K562 (cell line): ENCODE measurements around the gene PTPN18. TPM values are rescaled to one million over a fixed set of nuclear protein-coding genes. Genes with fewer than 3 reads are reported as not detected.

Source experiments
- BDP1 ChIP-seq: IDR thresholded peaks from 3 replicates; pipeline ENCODE4 v1.6.1; 2011; ENCODE audit not compliant: insufficient read length, insufficient read depth
- CBFA2T2 ChIP-seq: fragments of 450-650 bp; conservative IDR thresholded peaks from 2 replicates; pipeline ENCODE4 v1.6.1; 2017; ENCODE audit warnings: mild to moderate bottlenecking
- CBX8 ChIP-seq: fragments of 200-600 bp; sonication (generic); IDR thresholded peaks from 2 replicates; pipeline ENCODE4 v1.6.1; 2012; ENCODE audit warnings: borderline replicate concordance, mixed run types, low read depth, mild to moderate bottlenecking, moderate library complexity, mixed read lengths, low read length, control low read depth, inconsistent platforms; ENCODE audit not compliant: poor library complexity, severe bottlenecking; ENCODE audit errors: extremely low read depth
- CHCHD3 ChIP-seq: fragments of 250-450 bp; sonication (Bioruptor Pico); IDR thresholded peaks from 2 replicates; pipeline ENCODE4 v2.1.2; 2022; ENCODE audit warnings: mild to moderate bottlenecking
- CREBBP ChIP-seq: IDR thresholded peaks from one replicate; pipeline ENCODE4 v1.6.1; 2012; ENCODE audit warnings: low read depth, mild to moderate bottlenecking, control low read depth, inconsistent platforms, low read length
- GMEB1 ChIP-seq: fragments of 250-450 bp; sonication (Bioruptor Pico); IDR thresholded peaks from 2 replicates; pipeline ENCODE4 v1.4.0; 2020; ENCODE audit warnings: mild to moderate bottlenecking
- KLF16 ChIP-seq: IDR thresholded peaks from 2 replicates; pipeline ENCODE4 v1.6.1; 2016; ENCODE audit warnings: antibody characterized with exemption
- MAFF ChIP-seq: IDR thresholded peaks from 2 replicates; pipeline ENCODE4 v1.6.1; 2012; ENCODE audit warnings: low read length, improper control_type of control experiment
- NCOA4 ChIP-seq: fragments of 450-650 bp; IDR thresholded peaks from 2 replicates; pipeline ENCODE4 v1.6.1; 2018; ENCODE audit warnings: mild to moderate bottlenecking; ENCODE audit not compliant: partially characterized antibody
- NEUROD1 ChIP-seq: fragments of 150-350 bp; IDR thresholded peaks from 2 replicates; pipeline ENCODE4 v1.6.1; 2014; ENCODE audit warnings: borderline replicate concordance, low read length, low read depth; ENCODE audit not compliant: partially characterized antibody
- NR2C1 ChIP-seq, 2 experiments: fragments of 450-650 bp; IDR thresholded peaks; 2 replicates each; pipeline ENCODE4 v1.6.1; 2017; ENCODE audit warnings: mild to moderate bottlenecking in 2 of 2, antibody characterized with exemption in 1 of 2, inconsistent platforms in 1 of 2, missing compliant biosample characterization in 1 of 2, missing genetic modification characterization in 1 of 2
- RBM17 ChIP-seq: fragments of 200-400 bp; formaldehyde crosslinking; IDR thresholded peaks from 2 replicates; pipeline ENCODE4 v1.6.1; 2017; ENCODE audit warnings: low read depth, mild to moderate bottlenecking, low read length, borderline replicate concordance
- RFX5 ChIP-seq: IDR thresholded peaks from 2 replicates; pipeline ENCODE4 v1.6.1; 2011; ENCODE audit warnings: low read depth, mild to moderate bottlenecking, improper control_type of control experiment, low read length
- SREBF1 ChIP-seq: fragments of 150-350 bp; IDR thresholded peaks from 2 replicates; pipeline ENCODE4 v1.6.1; 2014; ENCODE audit warnings: antibody characterized with exemption, low read depth, low read length, borderline replicate concordance
- TSC22D4 ChIP-seq: fragments of 450-650 bp; IDR thresholded peaks from 2 replicates; pipeline ENCODE4 v1.6.1; 2016; ENCODE audit warnings: missing genetic modification characterization, missing biosample characterization, control low read depth
- ZNF431 ChIP-seq: sonication (generic); formaldehyde crosslinking; IDR thresholded peaks from 2 replicates; pipeline ENCODE4 v1.8.0; 2022; ENCODE audit warnings: mild to moderate bottlenecking, missing genetic modification reagents
- ZNF655 ChIP-seq: fragments of 250-450 bp; sonication (Bioruptor Pico); IDR thresholded peaks from 2 replicates; pipeline ENCODE4 v1.5.0; 2021
- ZNF707 ChIP-seq: fragments of 250-450 bp; sonication (Bioruptor Pico); conservative IDR thresholded peaks from 2 replicates; pipeline ENCODE4 v1.8.0; 2022; ENCODE audit warnings: inconsistent platforms, mild to moderate bottlenecking, moderate library complexity
- ZNF75A ChIP-seq: fragments of 450-650 bp; formaldehyde crosslinking; IDR thresholded peaks from 2 replicates; pipeline ENCODE4 v1.4.0; 2020; ENCODE audit warnings: mild to moderate bottlenecking
- polyA plus RNA-seq, 8 experiments: library from polyadenylated mRNA; depleted of rRNA in 4 of 8; stranded (reverse) in 5 of 8; unstranded in 3 of 8; fragments of >200 nt; fragmentation: Nextera tagmentation in 2 of 8; fragmentation: Illumina TruSeq in 1 of 8; extraction: Ambion mirVana in 2 of 8; extraction: Trizol in 1 of 8; gene quantifications; 2 replicates each; pipeline versions ENCODE4 v1.2.1 to v1.2.3, GENCODE V29; 2011 to 2014; ENCODE audit warnings: inconsistent platforms in 1 of 8, missing spikeins in 1 of 8
- total RNA-seq, 7 experiments: library from RNA; depleted of rRNA in 6 of 7; stranded (reverse); fragments of >200 nt in 6 of 7; fragmentation: Illumina TruSeq in 2 of 7; extraction: Trizol in 2 of 7; gene quantifications; 2 replicates each; pipeline versions ENCODE4 v1.2.1 to v1.2.3, GENCODE V29; 2011 to 2021; ENCODE audit warnings: low replicate concordance in 1 of 7
- TF ChIP-seq, protein P1 (sequence below): fragments of 450-650 bp; IDR thresholded peaks from 2 replicates; pipeline ENCODE4 v1.6.1; 2016; ENCODE audit warnings: mild to moderate bottlenecking
- TF ChIP-seq, protein P2 (sequence below): sonication (generic); formaldehyde crosslinking; IDR thresholded peaks from 2 replicates; pipeline ENCODE4 v1.5.0; 2020; ENCODE audit warnings: missing genetic modification reagents

Gene PTPN18
- total and polyA plus RNA-seq, 9 of the 15 experiments (the other 6 are each of a cell fraction or from before 2014, with no cell fraction given), result 11.6 to 90.7 (median 49.6) TPM

- TF ChIP-seq GMEB1 (CRISPR knock-in tag) (peak; percentile 76), ZNF707 (no peak), CREBBP (no peak), KLF16 (no peak), RBM17 (no peak), CBFA2T2 (no peak), ZNF75A (no peak), CHCHD3 (CRISPR knock-in tag) (no peak), NR2C1 (IDR thresholded peaks at IDR 0.05) (no peak), NR2C1 (tag; IDR thresholded peaks at IDR 0.05) (no peak), TSC22D4 (tag) (no peak), ZNF655 (CRISPR knock-in tag) (no peak), RFX5 (no peak), SREBF1 (no peak), MAFF (no peak), BDP1 (no peak), ZNF431 (CRISPR knock-in tag) (no peak), NCOA4 (no peak), CBX8 (no peak), NEUROD1 (peak; percentile 55)
- TF ChIP-seq, protein P1, sequence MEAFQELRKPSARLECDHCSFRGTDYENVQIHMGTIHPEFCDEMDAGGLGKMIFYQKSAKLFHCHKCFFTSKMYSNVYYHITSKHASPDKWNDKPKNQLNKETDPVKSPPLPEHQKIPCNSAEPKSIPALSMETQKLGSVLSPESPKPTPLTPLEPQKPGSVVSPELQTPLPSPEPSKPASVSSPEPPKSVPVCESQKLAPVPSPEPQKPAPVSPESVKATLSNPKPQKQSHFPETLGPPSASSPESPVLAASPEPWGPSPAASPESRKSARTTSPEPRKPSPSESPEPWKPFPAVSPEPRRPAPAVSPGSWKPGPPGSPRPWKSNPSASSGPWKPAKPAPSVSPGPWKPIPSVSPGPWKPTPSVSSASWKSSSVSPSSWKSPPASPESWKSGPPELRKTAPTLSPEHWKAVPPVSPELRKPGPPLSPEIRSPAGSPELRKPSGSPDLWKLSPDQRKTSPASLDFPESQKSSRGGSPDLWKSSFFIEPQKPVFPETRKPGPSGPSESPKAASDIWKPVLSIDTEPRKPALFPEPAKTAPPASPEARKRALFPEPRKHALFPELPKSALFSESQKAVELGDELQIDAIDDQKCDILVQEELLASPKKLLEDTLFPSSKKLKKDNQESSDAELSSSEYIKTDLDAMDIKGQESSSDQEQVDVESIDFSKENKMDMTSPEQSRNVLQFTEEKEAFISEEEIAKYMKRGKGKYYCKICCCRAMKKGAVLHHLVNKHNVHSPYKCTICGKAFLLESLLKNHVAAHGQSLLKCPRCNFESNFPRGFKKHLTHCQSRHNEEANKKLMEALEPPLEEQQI, result no peak
- TF ChIP-seq, protein P2, sequence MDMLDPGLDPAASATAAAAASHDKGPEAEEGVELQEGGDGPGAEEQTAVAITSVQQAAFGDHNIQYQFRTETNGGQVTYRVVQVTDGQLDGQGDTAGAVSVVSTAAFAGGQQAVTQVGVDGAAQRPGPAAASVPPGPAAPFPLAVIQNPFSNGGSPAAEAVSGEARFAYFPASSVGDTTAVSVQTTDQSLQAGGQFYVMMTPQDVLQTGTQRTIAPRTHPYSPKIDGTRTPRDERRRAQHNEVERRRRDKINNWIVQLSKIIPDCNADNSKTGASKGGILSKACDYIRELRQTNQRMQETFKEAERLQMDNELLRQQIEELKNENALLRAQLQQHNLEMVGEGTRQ (CRISPR knock-in tag), result no peak
Observed at GRCh38 chr2:130372055-130372832, 16.4 kb downstream of the PTPN18 start (continued).
